Gastrocnemius medialis (tissue), 4 donors: ENCODE measurements around the gene CARMIL3.

Experiments
- CTCF ChIP-seq, 5 experiments: fragments of 450-650 bp in 3 of 5; fragments of 200-600 bp in 2 of 5; sonication (generic) in 2 of 5; IDR thresholded peaks in 4 of 5; conservative IDR thresholded peaks in 1 of 5; 1 replicate in 4 of 5; 2 replicates in 1 of 5; pipeline ENCODE4 v1.5.1; 2016 to 2019; ENCODE audit warnings: antibody characterized with exemption in 5 of 5, mild to moderate bottlenecking in 3 of 5, moderate library complexity in 3 of 5
- POLR2A ChIP-seq, 2 donors: fragments of 450-650 bp; IDR thresholded peaks; one replicate each; pipeline ENCODE4 v1.6.1; 2017; ENCODE audit warnings: antibody characterized with exemption in 2 of 2, mild to moderate bottlenecking in 2 of 2, moderate library complexity in 2 of 2

- TF ChIP-seq CTCF (IDR thresholded peaks at IDR 0.05 in 4 of 5, conservative IDR thresholded peaks at IDR 0.05 in 1 of 5) (no peak), POLR2A (IDR thresholded peaks at IDR 0.05) (no peak)
These were observed 9.1 kb upstream of the CARMIL3 start for GRCh38 chr14:24042746-24043145.
